H1 (cell line): ENCODE data around the gene ROBO2. TPM values are rescaled to one million over a fixed set of nuclear protein-coding genes. Genes with fewer than 3 reads are reported as not detected.

Experiments
- CTCF ChIA-PET: fragments of 300-600 bp; sonication (Branson Sonifier 250); formaldehyde crosslinking; loops from one replicate; lab custom pipeline; 2021; ENCODE audit not compliant: partially characterized antibody; lab: Charles Lee
- POLR2A ChIA-PET: fragments of 300-600 bp; sonication (Branson Sonifier 250); formaldehyde crosslinking; loops from one replicate; lab custom pipeline; 2021; ENCODE audit warnings: inconsistent platforms; ENCODE audit not compliant: partially characterized antibody; lab: Charles Lee
- DNase-seq, 2 experiments: peaks; one replicate each; pipeline versions ENCODE4 v3.0.0 to v3.0.0-alpha.2; 2010 to 2022; ENCODE audit warnings: low spot score in 2 of 2, low read depth in 1 of 2, mixed read lengths in 1 of 2
- FAIRE-seq: peaks from 2 replicates; lab custom pipeline; 2011; peaks lifted over from hg19 to GRCh38; lab: Jason Lieb, UNC
- H2AFZ ChIP-seq: 2 replicates; pipeline ENCODE4 v1.8.1; 2012; ENCODE audit warnings: low read length, inconsistent platforms
- H2AK5ac ChIP-seq: 2 replicates; pipeline ENCODE4 v1.6.1; 2013; ENCODE audit warnings: low read depth, low read length
- H2BK120ac ChIP-seq: replicated peaks from 2 replicates; pipeline ENCODE3; 2013; ENCODE audit warnings: low read depth, low read length, inconsistent platforms
- H2BK12ac ChIP-seq: 2 replicates; pipeline ENCODE4 v1.6.1; 2013; ENCODE audit warnings: low read depth, low read length
- H2BK15ac ChIP-seq: 2 replicates; pipeline ENCODE4 v1.6.1; 2013; ENCODE audit warnings: low read length
- H2BK20ac ChIP-seq: 2 replicates; pipeline ENCODE4 v1.6.1; 2013; ENCODE audit warnings: low read length
- H2BK5ac ChIP-seq: 2 replicates; pipeline ENCODE4 v1.6.1; 2013; ENCODE audit warnings: low read depth, low read length
- H3K14ac ChIP-seq: 2 replicates; pipeline ENCODE4 v1.6.1; 2013; ENCODE audit warnings: inconsistent platforms; ENCODE audit not compliant: insufficient read length
- H3K18ac ChIP-seq: 2 replicates; pipeline ENCODE4 v1.6.1; 2013; ENCODE audit warnings: low read length; ENCODE audit errors: extremely low read depth
- H3K23ac ChIP-seq: 2 replicates; pipeline ENCODE4 v1.6.1; 2013; ENCODE audit warnings: inconsistent platforms; ENCODE audit not compliant: insufficient read length
- H3K23me2 ChIP-seq: 2 replicates; pipeline ENCODE4 v1.6.1; 2013; ENCODE audit warnings: low read depth, low read length
- H3K27ac ChIP-seq: 2 replicates; pipeline ENCODE4 v1.6.1; 2011; ENCODE audit warnings: low read depth, low read length, inconsistent platforms
- H3K27me3 ChIP-seq, 4 experiments: replicated peaks in 1 of 4; 1 replicate in 1 of 4; 2 replicates in 3 of 4; pipeline versions ENCODE4 v1.6.1 to v1.8.1; 2011 to 2013; ENCODE audit warnings: low read length in 3 of 4, mild to moderate bottlenecking in 3 of 4, inconsistent platforms in 2 of 4, mixed read lengths in 2 of 4, moderate library complexity in 1 of 4; ENCODE audit not compliant: control insufficient read depth in 3 of 4, insufficient read depth in 3 of 4; ENCODE audit errors: extremely low read depth in 1 of 4
- H3K36me3 ChIP-seq, 4 experiments: 2 replicates each; pipeline versions ENCODE4 v1.6.1 to v1.8.1; 2011 to 2013; ENCODE audit warnings: mild to moderate bottlenecking in 4 of 4, low read length in 3 of 4, moderate library complexity in 2 of 4, control low read depth in 1 of 4, inconsistent platforms in 1 of 4; ENCODE audit not compliant: insufficient read depth in 4 of 4, control insufficient read depth in 2 of 4
- H3K4ac ChIP-seq: replicated peaks from 2 replicates; pipeline ENCODE3; 2013; ENCODE audit warnings: low read length, low read depth, mixed read lengths, inconsistent platforms; ENCODE audit not compliant: insufficient read length
- H3K4me1 ChIP-seq, 4 experiments: replicated peaks in 1 of 4; 1 replicate in 1 of 4; 2 replicates in 3 of 4; pipeline versions ENCODE4 v1.6.1 to v1.8.1; 2011 to 2013; ENCODE audit warnings: low read length in 3 of 4, inconsistent platforms in 2 of 4, mixed read lengths in 1 of 4; ENCODE audit not compliant: insufficient read depth in 4 of 4, control insufficient read depth in 3 of 4
- H3K4me2 ChIP-seq, 2 experiments: 2 replicates each; pipeline versions ENCODE4 v1.6.1 to v1.8.1; 2011 to 2013; ENCODE audit warnings: low read depth in 2 of 2, low read length in 2 of 2, control low read depth in 1 of 2, inconsistent platforms in 1 of 2, mild to moderate bottlenecking in 1 of 2; ENCODE audit not compliant: insufficient read depth in 1 of 2
- H3K4me3 ChIP-seq, 4 experiments: fragments of 200-600, 300-600 bp in 1 of 4; sonication (generic), shearing (Covaris generic), sonication (Bioruptor Twin) in 1 of 4; 2 replicates each; pipeline versions ENCODE4 v1.5.1 to v1.8.1; 2011 to 2016; ENCODE audit warnings: low read length in 4 of 4, low read depth in 3 of 4, control low read depth in 2 of 4, inconsistent platforms in 2 of 4, mild to moderate bottlenecking in 2 of 4, mixed read lengths in 1 of 4, moderate library complexity in 1 of 4; ENCODE audit not compliant: insufficient read depth in 2 of 4; ENCODE audit errors: extremely low read depth in 1 of 4
- H3K56ac ChIP-seq: replicated peaks from 2 replicates; pipeline ENCODE3; 2013; ENCODE audit warnings: low read depth, mild to moderate bottlenecking, mixed read lengths, low read length, inconsistent platforms; ENCODE audit not compliant: insufficient read length
- H3K79me1 ChIP-seq: 2 replicates; pipeline ENCODE4 v1.6.1; 2013; ENCODE audit warnings: low read depth, low read length, control low read depth
- H3K79me2 ChIP-seq, 2 experiments: 2 replicates each; pipeline versions ENCODE4 v1.6.1 to v1.8.1; 2012 to 2013; ENCODE audit warnings: low read length in 2 of 2, mild to moderate bottlenecking in 2 of 2, inconsistent platforms in 1 of 2; ENCODE audit not compliant: insufficient read depth in 2 of 2, control insufficient read depth in 1 of 2
- H3K9ac ChIP-seq, 4 experiments: replicated peaks in 1 of 4; 1 replicate in 1 of 4; 2 replicates in 3 of 4; pipeline versions ENCODE4 v1.6.1 to v1.8.1; 2011 to 2013; ENCODE audit warnings: low read depth in 3 of 4, low read length in 3 of 4, control low read depth in 2 of 4, mild to moderate bottlenecking in 2 of 4, moderate library complexity in 2 of 4, inconsistent platforms in 1 of 4; ENCODE audit errors: extremely low read depth in 1 of 4
- H3K9me3 ChIP-seq, 2 experiments: 2 replicates each; pipeline versions ENCODE4 v1.6.1 to v1.8.1; 2012 to 2013; ENCODE audit warnings: mild to moderate bottlenecking in 2 of 2, moderate library complexity in 2 of 2, control low read depth in 1 of 2, inconsistent platforms in 1 of 2, low read depth in 1 of 2, low read length in 1 of 2, mixed read lengths in 1 of 2; ENCODE audit not compliant: insufficient read depth in 2 of 2
- H4K20me1 ChIP-seq, 2 experiments: replicated peaks in 1 of 2; 2 replicates each; pipeline versions ENCODE3 to v1.8.1; 2011 to 2013; ENCODE audit warnings: inconsistent platforms in 2 of 2, low read length in 2 of 2, mild to moderate bottlenecking in 1 of 2; ENCODE audit not compliant: insufficient read depth in 2 of 2, control insufficient read depth in 1 of 2
- H4K5ac ChIP-seq: 2 replicates; pipeline ENCODE4 v1.6.1; 2013; ENCODE audit warnings: low read length, low read depth, mixed read lengths, inconsistent platforms; ENCODE audit not compliant: insufficient read length
- H4K8ac ChIP-seq: 2 replicates; pipeline ENCODE4 v1.8.0; 2013; ENCODE audit warnings: mild to moderate bottlenecking, moderate library complexity, low read length, inconsistent platforms; ENCODE audit not compliant: insufficient read depth; ENCODE audit errors: extremely low read depth
- H4K91ac ChIP-seq: replicated peaks from 2 replicates; pipeline ENCODE3; 2013; ENCODE audit warnings: low read length, mixed read lengths, inconsistent platforms; ENCODE audit not compliant: insufficient read length
- ASH2L ChIP-seq: fragments of 200-600, 300-600 bp; sonication (generic); IDR thresholded peaks from one replicate; pipeline ENCODE4 v1.7.1; 2017; ENCODE audit warnings: low read length
- CBX5 ChIP-seq: fragments of 300-800, 300-1000 bp; sonication (generic); IDR thresholded peaks from 2 replicates; pipeline ENCODE4 v1.7.1; 2016; ENCODE audit warnings: antibody characterized with exemption, low read length, low read depth
- CBX8 ChIP-seq: fragments of 300-800, 300-1000 bp; sonication (generic); IDR thresholded peaks from 2 replicates; pipeline ENCODE4 v1.7.1; 2016; ENCODE audit warnings: low read depth, low read length, borderline replicate concordance
- CHD2 ChIP-seq: IDR thresholded peaks from 2 replicates; pipeline ENCODE4 v1.6.1; 2012; ENCODE audit warnings: low read length, improper control_type of control experiment
- CREB1 ChIP-seq: IDR thresholded peaks from 2 replicates; pipeline ENCODE4 v1.6.1; 2012; ENCODE audit warnings: inconsistent platforms
- E2F6 ChIP-seq: IDR thresholded peaks from 2 replicates; pipeline ENCODE4 v1.6.1; 2012; ENCODE audit warnings: inconsistent platforms
- FOSL1 ChIP-seq: IDR thresholded peaks from 2 replicates; pipeline ENCODE4 v1.6.1; 2011; ENCODE audit warnings: mild to moderate bottlenecking, low read depth, low read length, moderate library complexity; ENCODE audit not compliant: insufficient read depth
- NANOG ChIP-seq: IDR thresholded peaks from 2 replicates; pipeline ENCODE4 v1.6.1; 2011; ENCODE audit warnings: low read length, low read depth, mild to moderate bottlenecking, inconsistent platforms; ENCODE audit not compliant: insufficient read depth, poor library complexity, severe bottlenecking
- POLR2AphosphoS5 ChIP-seq: IDR thresholded peaks from 2 replicates; pipeline ENCODE4 v1.6.1; 2011; ENCODE audit warnings: low read depth, low read length
- RAD21 ChIP-seq, 2 experiments: IDR thresholded peaks in 1 of 2; conservative IDR thresholded peaks in 1 of 2; 2 replicates each; pipeline ENCODE4 v1.6.1; 2011; ENCODE audit warnings: low read depth in 2 of 2, low read length in 2 of 2, improper control_type of control experiment in 1 of 2, inconsistent platforms in 1 of 2, mild to moderate bottlenecking in 1 of 2, moderate library complexity in 1 of 2
- RFX5 ChIP-seq: IDR thresholded peaks from 2 replicates; pipeline ENCODE4 v1.6.1; 2011; ENCODE audit warnings: low read depth, low read length, improper control_type of control experiment, borderline replicate concordance
- TBP ChIP-seq: IDR thresholded peaks from 2 replicates; pipeline ENCODE4 v1.6.1; 2011; ENCODE audit warnings: low read depth, low read length, improper control_type of control experiment
- ZNF274 ChIP-seq: IDR thresholded peaks from 2 replicates; pipeline ENCODE4 v1.7.0; 2012; ENCODE audit warnings: low read length, borderline replicate concordance; ENCODE audit errors: extremely low read depth
- polyA plus RNA-seq, 7 experiments: library from polyadenylated mRNA; depleted of rRNA in 3 of 7; stranded (reverse) in 5 of 7; unstranded in 2 of 7; fragments of >200 nt in 5 of 7; fragments of 200-250 nt in 2 of 7; gene quantifications; 1 replicate in 5 of 7; 2 replicates in 1 of 7; 4 replicates in 1 of 7; pipeline versions ENCODE4 v1.2.1 to v1.2.3, GENCODE V29; 2011 to 2013; ENCODE audit warnings: missing spikeins in 2 of 7, mixed read lengths in 2 of 7
- total RNA-seq: library from RNA; stranded (reverse); fragmentation: NEBNext Ultra II Directional; extraction: Animal tissue kit (Norgen Biotek cat#: 25700); gene quantifications from 2 replicates; pipeline ENCODE4 v1.2.1, GENCODE V29; 2021

Gene ROBO2
- total and polyA plus RNA-seq, 2 of the 8 experiments (the other 6 are each of a cell fraction or from before 2014, with no cell fraction given), result 1.5 to 2.9 TPM

GRCh38 chr3:77446761-77447160 is 406.9 kb downstream of the ROBO2 start:
- H2AFZ ChIP-seq, result no peak overlapping the region
- no peaks in the 10 kb centered on the region for H3K9me3 ChIP-seq
- H3K9ac ChIP-seq, result no peak overlapping the region
- H3K4me1 ChIP-seq, result peaks cover 0 to 3% (median 0%) of the 10 kb centered on the region in 4 experiments; a peak in 1 of 7 replicates
- H3K36me3 ChIP-seq, result no peaks in the 10 kb centered on the region
- no peaks in the 10 kb centered on the region for H4K20me1 ChIP-seq
- CTCF ChIA-PET, result no interaction called here
- FAIRE-seq, result no peak
- H2BK12ac ChIP-seq, result no peak overlapping the region
- POLR2A ChIA-PET, result no interaction called here
- DNase-seq, result no peak
- H4K5ac ChIP-seq, result no peak overlapping the region
- no peak overlapping the region for H4K91ac ChIP-seq
- H3K27ac ChIP-seq, result no peak overlapping the region
- H2BK20ac ChIP-seq, result no peak overlapping the region
- H3K4me2 ChIP-seq, result no peak overlapping the region
- no peak overlapping the region for H2BK5ac ChIP-seq
- no peak overlapping the region for H3K56ac ChIP-seq
- no peaks in the 10 kb centered on the region for H3K79me1 ChIP-seq
- H3K27me3 ChIP-seq, result no peaks in the 10 kb centered on the region
- no peaks in the 10 kb centered on the region for H3K23me2 ChIP-seq
- no peaks in the 10 kb centered on the region for H3K79me2 ChIP-seq
- no peak overlapping the region for H3K14ac ChIP-seq
- H3K23ac ChIP-seq, result no peak overlapping the region
- no peak overlapping the region for H2BK120ac ChIP-seq
- no peak overlapping the region for H4K8ac ChIP-seq
- TF ChIP-seq RAD21 (IDR thresholded peaks at IDR 0.05 in 1 of 2, conservative IDR thresholded peaks at IDR 0.05 in 1 of 2; ENCODE audit: low read depth in 2 of 2, low read length in 2 of 2) (no peak), ZNF274 (no peak), FOSL1 (no peak), TBP (no peak), CBX5 (no peak), CBX8 (no peak), CHD2 (no peak), ASH2L (no peak), NANOG (no peak), POLR2AphosphoS5 (no peak), CREB1 (no peak), E2F6 (no peak), RFX5 (no peak)
- no peak overlapping the region for H3K4me3 ChIP-seq
- no peak overlapping the region for H3K18ac ChIP-seq
- H2BK15ac ChIP-seq, result no peak overlapping the region
- H3K4ac ChIP-seq, result no peak overlapping the region
- H2AK5ac ChIP-seq, result no peak overlapping the region
